ENCODE measurements around the gene IFNAR1. TPM values are rescaled to one million over a fixed set of nuclear protein-coding genes. Genes with fewer than 3 reads are reported as not detected.

IFNAR1 gene
- total and polyA plus RNA-seq, 8 donors = 29.2 to 71.3 (median 34.0) TPM

DNA sequence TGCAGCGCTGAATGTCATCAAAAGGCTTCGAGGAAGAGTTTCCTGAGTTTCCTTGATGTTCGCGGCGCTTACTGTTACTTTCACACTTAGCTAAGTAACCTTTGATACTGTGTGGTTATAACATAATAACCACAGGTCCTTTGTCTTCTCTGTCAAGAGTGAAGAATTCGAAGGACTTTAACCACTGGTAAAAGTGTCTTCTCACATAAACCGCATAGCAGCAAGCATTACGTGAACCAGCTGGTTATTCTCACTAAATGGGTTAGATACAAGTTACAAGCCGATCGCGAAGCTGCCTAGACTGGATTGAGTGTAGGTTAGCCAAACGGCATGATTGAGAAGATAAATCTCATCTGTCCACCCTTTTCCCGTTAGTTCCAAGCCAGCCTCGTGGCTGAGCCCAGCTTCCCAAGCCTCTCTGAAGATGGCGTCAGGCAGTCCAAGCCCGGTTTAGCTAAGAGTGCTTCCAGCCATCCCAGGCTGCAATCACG is 60.1 kb downstream of the IFNAR1 start:
- Histone ChIP-seq H3K27ac (peak overlapping the region in 1 of 2 donors; percentile 93), H3K27me3 (no peaks in the 10 kb centered on the region), H3K4me3 (no peak overlapping the region), H3K36me3 (no peaks in the 10 kb centered on the region), H3K9me3 (no peaks in the 10 kb centered on the region), H3K4me1 (peaks cover 17 to 89% of the 10 kb centered on the region in 2 donors)
- intact Hi-C loops (cut with DNase I) = no loop called here
- DNase-seq (no peak), ATAC-seq (no peak)
- TF ChIP-seq, protein P1, sequence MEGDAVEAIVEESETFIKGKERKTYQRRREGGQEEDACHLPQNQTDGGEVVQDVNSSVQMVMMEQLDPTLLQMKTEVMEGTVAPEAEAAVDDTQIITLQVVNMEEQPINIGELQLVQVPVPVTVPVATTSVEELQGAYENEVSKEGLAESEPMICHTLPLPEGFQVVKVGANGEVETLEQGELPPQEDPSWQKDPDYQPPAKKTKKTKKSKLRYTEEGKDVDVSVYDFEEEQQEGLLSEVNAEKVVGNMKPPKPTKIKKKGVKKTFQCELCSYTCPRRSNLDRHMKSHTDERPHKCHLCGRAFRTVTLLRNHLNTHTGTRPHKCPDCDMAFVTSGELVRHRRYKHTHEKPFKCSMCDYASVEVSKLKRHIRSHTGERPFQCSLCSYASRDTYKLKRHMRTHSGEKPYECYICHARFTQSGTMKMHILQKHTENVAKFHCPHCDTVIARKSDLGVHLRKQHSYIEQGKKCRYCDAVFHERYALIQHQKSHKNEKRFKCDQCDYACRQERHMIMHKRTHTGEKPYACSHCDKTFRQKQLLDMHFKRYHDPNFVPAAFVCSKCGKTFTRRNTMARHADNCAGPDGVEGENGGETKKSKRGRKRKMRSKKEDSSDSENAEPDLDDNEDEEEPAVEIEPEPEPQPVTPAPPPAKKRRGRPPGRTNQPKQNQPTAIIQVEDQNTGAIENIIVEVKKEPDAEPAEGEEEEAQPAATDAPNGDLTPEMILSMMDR (IDR thresholded peaks at IDR 0.05) = no peak

DNA sequence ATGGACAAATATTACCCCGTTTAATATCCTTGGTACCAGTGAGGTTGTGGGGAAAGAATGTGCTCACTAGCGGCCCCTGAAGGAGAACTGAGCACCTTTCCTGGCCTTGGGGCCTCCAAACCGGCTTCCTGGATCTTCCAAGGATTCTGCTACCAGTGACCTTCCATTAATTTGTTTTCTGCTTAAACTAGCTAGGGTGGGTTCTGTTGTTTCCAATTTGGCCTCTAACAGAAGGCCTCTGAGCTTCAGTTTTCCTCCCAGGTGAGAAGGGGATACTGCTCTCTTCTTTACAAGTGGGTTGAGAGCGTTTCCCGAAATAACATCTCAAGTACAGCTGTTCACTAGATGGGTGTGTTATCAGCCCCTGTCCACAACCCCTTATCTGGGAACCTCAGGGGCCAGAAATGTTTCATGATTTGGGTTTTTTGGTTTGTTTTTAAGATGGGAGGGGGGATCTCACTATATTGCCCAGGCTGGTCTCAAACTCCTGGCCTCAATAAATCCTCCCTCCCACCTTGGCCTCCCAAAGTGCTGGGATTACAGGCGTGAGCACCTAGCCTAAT is 61.5 kb downstream of the IFNAR1 start:
- H3K4me1 ChIP-seq = peaks cover 12 to 88% of the 10 kb centered on the region in 2 donors
- no peaks in the 10 kb centered on the region for H3K27me3 ChIP-seq
- ATAC-seq = no peak
- intact Hi-C loops (cut with DNase I) = no loop called here
- TF ChIP-seq, protein P1 (IDR thresholded peaks at IDR 0.05) = no peak
- no peaks in the 10 kb centered on the region for H3K9me3 ChIP-seq
- no peak overlapping the region for H3K4me3 ChIP-seq
- no peak overlapping the region for H3K27ac ChIP-seq
- H3K36me3 ChIP-seq = no peaks in the 10 kb centered on the region
- DNase-seq = no peak

DNA sequence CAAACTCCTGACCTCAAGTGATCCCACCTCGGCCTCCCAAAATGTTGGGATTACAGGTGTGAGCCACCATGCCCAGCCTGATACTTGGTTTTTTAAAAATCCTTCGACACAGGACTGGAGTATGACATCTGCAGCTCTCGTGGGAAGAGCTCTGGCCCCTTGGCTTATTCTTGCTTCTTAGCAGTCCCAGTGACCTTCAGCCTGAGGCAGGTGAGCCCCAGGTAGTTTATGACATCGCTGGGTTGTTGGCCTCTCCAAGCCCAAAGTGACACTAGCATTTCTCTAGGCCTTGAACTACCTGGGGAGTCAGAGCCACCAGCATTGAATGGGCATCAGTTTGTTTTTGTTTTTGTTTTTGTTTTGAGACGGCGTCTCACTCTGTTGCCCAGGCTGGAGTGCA is 62.5 kb downstream of the IFNAR1 start:
- H3K4me3 ChIP-seq = no peak overlapping the region
- intact Hi-C loops (cut with DNase I) = no loop called here
- no peaks in the 10 kb centered on the region for H3K27me3 ChIP-seq
- no peak for DNase-seq
- ATAC-seq = no peak
- TF ChIP-seq, protein P1 (IDR thresholded peaks at IDR 0.05) = no peak
- peak overlapping the region in 1 of 2 donors; percentile 74 for H3K27ac ChIP-seq
- no peaks in the 10 kb centered on the region for H3K9me3 ChIP-seq
- peaks cover 12 to 86% of the 10 kb centered on the region in 2 donors for H3K4me1 ChIP-seq
- H3K36me3 ChIP-seq = no peaks in the 10 kb centered on the region

DNA sequence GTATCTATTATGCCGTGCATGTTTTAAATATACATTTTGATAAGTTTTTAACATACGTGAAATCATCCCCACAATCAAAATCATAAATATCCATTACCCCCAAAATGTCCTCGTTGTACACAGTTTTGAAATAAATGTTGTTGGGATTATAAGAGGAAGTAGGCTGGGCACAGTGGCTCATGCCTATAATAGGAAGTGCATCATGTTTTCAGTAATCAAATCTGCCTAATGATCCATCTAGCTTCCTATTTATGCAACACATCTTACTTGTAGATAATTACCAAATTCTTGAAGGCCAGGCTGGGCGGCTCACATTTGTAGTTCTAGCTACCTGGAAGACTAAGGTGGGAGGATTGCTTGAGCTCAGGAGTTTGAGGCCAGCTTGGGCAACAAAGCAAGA is 63.4 kb downstream of the IFNAR1 start:
- TF ChIP-seq, protein P1 (IDR thresholded peaks at IDR 0.05) = no peak
- Histone ChIP-seq H3K9me3 (no peaks in the 10 kb centered on the region), H3K36me3 (no peaks in the 10 kb centered on the region), H3K4me3 (no peak overlapping the region), H3K27me3 (no peaks in the 10 kb centered on the region), H3K4me1 (peaks cover 6 to 87% of the 10 kb centered on the region in 2 donors), H3K27ac (peak overlapping the region; percentile 20 to 74)
- no peak for DNase-seq
- ATAC-seq = no peak
- intact Hi-C loops (cut with DNase I) = no loop called here

DNA sequence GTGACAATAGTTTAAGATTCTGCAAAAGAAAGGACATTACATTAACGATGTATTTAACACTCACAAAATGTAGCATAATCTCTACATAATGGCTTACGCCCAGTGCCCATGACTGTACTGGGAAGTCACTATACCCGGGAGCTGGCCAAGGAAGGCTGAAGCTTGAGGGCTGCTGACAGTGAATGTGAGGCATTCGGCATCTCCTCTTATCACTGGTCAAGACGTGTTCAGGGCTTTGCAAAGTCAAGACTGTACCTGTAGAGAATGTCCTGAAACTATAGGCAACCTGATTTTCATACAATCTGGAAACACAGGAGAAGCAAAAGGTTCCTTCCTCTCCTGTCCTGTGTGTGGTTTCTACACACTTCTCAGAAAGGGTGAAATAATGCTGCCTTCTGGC is 65.7 kb downstream of the IFNAR1 start:
- intact Hi-C loops (cut with DNase I) = no loop called here
- no peak overlapping the region for H3K4me3 ChIP-seq
- TF ChIP-seq, protein P1 (IDR thresholded peaks at IDR 0.05) = no peak
- no peak for ATAC-seq
- H3K27ac ChIP-seq = peak overlapping the region in 1 of 2 donors; percentile 83
- peaks cover 0 to 87% of the 10 kb centered on the region in 2 donors for H3K4me1 ChIP-seq
- no peak for DNase-seq
- no peaks in the 10 kb centered on the region for H3K36me3 ChIP-seq
- no peaks in the 10 kb centered on the region for H3K9me3 ChIP-seq
- H3K27me3 ChIP-seq = no peaks in the 10 kb centered on the region

Measured in left lung (tissue), 10 donors.